Epithelial cell of esophagus (primary cell): ENCODE results near the gene ZMYND19.
A peak's percentile ranks its signal among the peaks of the same experiment; 100 is the strongest.

Source experiments
- DNase-seq: peaks from one replicate; pipeline ENCODE4 v3.0.0; 2010; ENCODE audit warnings: low read depth
- H3K4me3 ChIP-seq: 2 replicates; pipeline ENCODE4 v1.5.1; 2011; ENCODE audit warnings: mild to moderate bottlenecking, low read length, control low read depth
- CTCF ChIP-seq: IDR thresholded peaks from 2 replicates; pipeline ENCODE4 v1.5.1; 2011; ENCODE audit warnings: low read depth, mild to moderate bottlenecking, low read length, control low read depth, inconsistent platforms; ENCODE audit not compliant: insufficient read depth; ENCODE audit errors: missing control alignments

ZMYND19 gene

DNA sequence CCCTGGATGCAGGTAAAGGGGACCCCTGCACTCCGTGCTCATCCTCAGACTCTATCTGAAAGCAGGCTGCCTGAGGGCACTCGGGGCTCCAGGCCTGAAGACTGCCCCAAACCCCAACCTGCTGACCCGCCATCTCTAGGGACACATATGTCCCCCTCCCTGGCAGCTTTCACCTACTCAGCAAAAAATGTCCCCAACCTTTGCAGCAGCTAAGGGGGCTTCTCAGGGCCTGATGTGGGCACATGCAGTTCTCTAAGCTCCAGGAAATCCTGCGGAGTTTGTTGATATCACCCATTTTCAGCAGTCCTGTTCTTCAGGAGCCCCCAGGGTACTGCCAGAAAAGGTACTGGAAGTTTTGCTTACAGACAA is 9.4 kb downstream of the ZMYND19 start:
- H3K4me3 ChIP-seq = no peak overlapping the region
- no peak for DNase-seq
- TF ChIP-seq CTCF = no peak

- H3K4me3 ChIP-seq = no peak overlapping the region
- no peak for DNase-seq
- TF ChIP-seq CTCF = no peak
These were observed 9.9 kb downstream of the ZMYND19 start for GRCh38 chr9:137580209-137580953.

DNA sequence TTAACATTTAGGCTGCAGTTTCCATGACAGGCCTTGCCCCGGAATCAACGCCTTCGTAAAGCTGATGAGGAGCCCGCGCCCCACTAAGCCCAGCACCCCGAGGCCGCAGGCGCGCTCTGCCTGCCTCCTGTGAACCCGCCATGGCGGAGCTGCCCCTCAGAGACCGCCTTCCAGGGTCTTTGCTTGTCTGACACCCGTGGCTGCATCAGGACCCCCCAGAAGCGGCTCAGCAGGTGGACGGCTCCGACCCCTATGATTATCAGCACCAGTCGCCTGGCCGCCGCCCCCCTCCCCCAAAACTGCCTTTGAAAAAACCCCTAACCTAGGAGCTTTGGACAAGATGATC is 11.1 kb downstream of the ZMYND19 start:
- no peak for TF ChIP-seq CTCF
- DNase-seq = no peak
- H3K4me3 ChIP-seq = peak overlapping the region; percentile 47

DNA sequence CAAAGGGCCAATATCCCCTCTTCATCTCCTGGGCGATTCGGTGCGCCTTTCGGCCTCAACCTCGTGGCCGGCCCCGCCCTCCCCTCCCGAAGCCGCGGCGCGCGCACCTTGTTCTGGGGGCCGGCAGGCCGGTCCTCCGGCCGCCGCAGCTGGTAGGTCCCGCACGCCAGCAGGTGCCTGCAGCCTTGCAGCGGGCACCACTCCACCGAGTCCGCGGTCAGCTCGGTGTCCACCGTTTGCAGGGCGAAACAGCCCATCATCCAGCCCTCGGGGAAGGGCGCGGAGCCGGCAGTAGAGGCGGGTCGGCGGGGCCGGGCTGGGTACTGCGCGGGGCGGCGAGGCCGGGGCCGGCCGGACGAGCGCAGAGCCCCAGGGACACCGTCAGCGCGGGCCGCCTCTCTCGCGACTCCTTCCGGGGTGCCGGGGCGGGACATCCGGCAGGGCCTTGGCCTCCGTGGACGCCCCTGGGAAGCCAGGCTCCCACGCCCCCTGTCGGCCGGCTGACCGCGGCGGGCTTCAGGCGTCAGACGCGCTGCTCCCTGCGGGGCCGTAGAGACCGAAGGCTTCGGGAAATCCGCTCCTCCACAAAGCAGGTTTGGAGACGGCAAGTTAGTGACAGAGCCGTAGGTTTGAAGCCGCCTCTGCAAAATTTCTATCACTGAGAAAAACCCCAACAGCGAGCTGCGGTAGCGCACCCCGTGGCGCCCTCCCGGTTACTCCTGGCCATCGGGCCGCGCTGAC is 11.6 kb downstream of the ZMYND19 start, which contains the start of gene DPH7:
Gene DPH7, minus strand, starts transcription at position 408 of the 741 bp plus-strand sequence. Its CDS starts 148 bp downstream, at position 260.
- H3K4me3 ChIP-seq = peak within 1 kb of the TSS; percentile 58
- peak; percentile 94 for DNase-seq
- peak; percentile 67 for TF ChIP-seq CTCF

DNA sequence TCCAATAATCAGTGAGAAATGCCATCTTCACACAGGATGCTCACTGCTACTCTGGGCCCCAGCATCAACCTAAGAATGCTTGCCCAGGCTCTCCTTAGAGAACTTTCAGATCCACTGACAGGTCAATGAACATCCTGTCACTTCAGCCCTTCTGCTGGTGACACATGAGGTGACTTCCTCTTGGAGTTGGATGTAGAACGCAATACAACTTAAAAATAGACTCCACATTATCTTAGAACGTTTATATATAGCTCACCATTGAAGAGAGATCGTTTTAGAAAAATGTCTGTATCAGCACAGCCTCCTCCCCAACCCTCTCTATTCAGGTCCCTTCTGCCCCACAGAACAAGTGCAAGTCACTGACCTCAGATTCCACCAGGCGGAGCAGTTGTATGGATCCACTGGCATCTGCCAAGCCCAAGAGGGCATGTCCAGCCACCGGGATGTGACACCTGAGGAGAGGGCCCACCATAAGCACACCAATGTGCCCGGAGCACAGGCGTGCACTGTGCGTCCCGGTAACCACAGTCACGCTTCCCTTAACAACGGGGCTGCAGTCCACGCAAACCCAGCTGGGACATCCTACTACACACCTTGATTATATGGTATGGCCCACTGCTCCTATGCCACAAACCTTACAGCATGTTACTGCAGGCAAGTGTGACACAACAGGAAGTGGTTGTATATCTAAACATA is 14.4 kb downstream of the ZMYND19 start:
- H3K4me3 ChIP-seq = no peak overlapping the region
- TF ChIP-seq CTCF = no peak

DNA sequence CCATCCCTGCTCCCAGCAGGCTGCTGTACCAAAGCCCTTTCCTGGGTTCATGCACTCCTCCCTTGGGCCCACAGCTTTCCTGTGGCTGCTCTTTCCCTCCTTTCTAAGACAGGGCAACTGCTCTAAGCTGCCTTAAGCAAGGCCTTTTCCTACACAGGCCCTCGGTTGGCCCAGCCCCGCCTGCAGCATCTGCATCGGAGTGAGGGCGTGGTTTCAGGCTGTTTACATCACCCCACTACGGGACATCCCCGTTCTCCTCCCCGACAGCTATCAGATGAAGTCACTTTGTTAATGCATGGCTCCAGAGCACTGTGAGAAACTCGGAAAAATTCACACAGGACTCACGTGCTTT is 15.0 kb downstream of the ZMYND19 start:
- TF ChIP-seq CTCF = no peak

More for the DNA sequence above, 14.4 kb downstream of the ZMYND19 start:
- DNase-seq = peak; percentile 68

More for the DNA sequence above, 15.0 kb downstream of the ZMYND19 start:
- DNase-seq = no peak
- no peak overlapping the region for H3K4me3 ChIP-seq
